H1 (cell line): ENCODE measurements around the gene NDRG4.

Experiments
- BCL11A ChIP-seq, 2 experiments: IDR thresholded peaks; one replicate each; pipeline ENCODE4 v1.6.1; 2011; ENCODE audit warnings: low read depth in 2 of 2, low read length in 2 of 2, mild to moderate bottlenecking in 2 of 2
- CHD2 ChIP-seq: IDR thresholded peaks from 2 replicates; pipeline ENCODE4 v1.6.1; 2012; ENCODE audit warnings: low read length, improper control_type of control experiment
- CREB1 ChIP-seq: IDR thresholded peaks from 2 replicates; pipeline ENCODE4 v1.6.1; 2012; ENCODE audit warnings: inconsistent platforms
- CTBP2 ChIP-seq: IDR thresholded peaks from 2 replicates; pipeline ENCODE4 v1.7.0; 2011; ENCODE audit warnings: borderline replicate concordance, mild to moderate bottlenecking, moderate library complexity, mixed read lengths, low read length; ENCODE audit not compliant: insufficient read depth, insufficient read length
- CTCF ChIP-seq, 3 experiments: IDR thresholded peaks; 1 replicate in 2 of 3; 2 replicates in 1 of 3; pipeline versions ENCODE4 v1.5.1 to v1.6.1; 2011; ENCODE audit warnings: low read length in 3 of 3, mild to moderate bottlenecking in 3 of 3, inconsistent platforms in 2 of 3, low read depth in 1 of 3, moderate library complexity in 1 of 3; ENCODE audit not compliant: insufficient read depth in 1 of 3; ENCODE audit errors: control extremely low read depth in 1 of 3
- EZH2 ChIP-seq: fragments of 200-600 bp; sonication (generic); IDR thresholded peaks from 2 replicates; pipeline ENCODE4 v1.7.1; 2012; ENCODE audit warnings: low read depth, mild to moderate bottlenecking, moderate library complexity, low read length, inconsistent platforms; ENCODE audit not compliant: severe bottlenecking
- GABPA ChIP-seq: IDR thresholded peaks from 2 replicates; pipeline ENCODE4 v1.6.1; 2011; ENCODE audit warnings: mild to moderate bottlenecking, low read length, moderate library complexity, borderline replicate concordance; ENCODE audit not compliant: insufficient read depth
- HDAC2 ChIP-seq, 2 experiments: fragments of 300-600 bp in 1 of 2; sonication (generic) in 1 of 2; IDR thresholded peaks; 2 replicates each; pipeline ENCODE4 v1.6.1; 2011 to 2012; ENCODE audit warnings: low read depth in 2 of 2, low read length in 2 of 2, mild to moderate bottlenecking in 2 of 2, moderate library complexity in 2 of 2, borderline replicate concordance in 1 of 2, inconsistent platforms in 1 of 2
- MAX ChIP-seq: IDR thresholded peaks from 2 replicates; pipeline ENCODE4 v1.6.1; 2012; ENCODE audit warnings: inconsistent platforms
- POLR2A ChIP-seq, 2 experiments: IDR thresholded peaks; 1 replicate in 1 of 2; 2 replicates in 1 of 2; pipeline ENCODE4 v1.6.1; 2011; ENCODE audit warnings: low read depth in 2 of 2, low read length in 2 of 2, mild to moderate bottlenecking in 2 of 2; ENCODE audit errors: control extremely low read depth in 1 of 2
- POLR2AphosphoS5 ChIP-seq: IDR thresholded peaks from 2 replicates; pipeline ENCODE4 v1.6.1; 2011; ENCODE audit warnings: low read depth, low read length
- SIX5 ChIP-seq: IDR thresholded peaks from 2 replicates; pipeline ENCODE4 v1.6.1; 2011; ENCODE audit warnings: mild to moderate bottlenecking, low read depth, low read length
- TAF7 ChIP-seq: optimal IDR thresholded peaks from 2 replicates; pipeline ENCODE3; 2011; ENCODE audit warnings: low read depth, mild to moderate bottlenecking, inconsistent platforms, low read length, moderate library complexity, borderline replicate concordance
- ZNF274 ChIP-seq: IDR thresholded peaks from 2 replicates; pipeline ENCODE4 v1.7.0; 2012; ENCODE audit warnings: low read length, borderline replicate concordance; ENCODE audit errors: extremely low read depth

- no peak for TF ChIP-seq CTCF (IDR thresholded peaks at IDR 0.05; ENCODE audit: control extremely low read depth in 1 of 3, insufficient read depth in 1 of 3, low read depth in 1 of 3, low read length in 3 of 3)
- no peak for TF ChIP-seq POLR2A (IDR thresholded peaks at IDR 0.05; ENCODE audit: control extremely low read depth in 1 of 2, low read depth in 2 of 2, low read length in 2 of 2)
- no peak for TF ChIP-seq POLR2AphosphoS5
- TF ChIP-seq BCL11A (IDR thresholded peaks at IDR 0.05; ENCODE audit: low read depth in 2 of 2, low read length in 2 of 2): no peak
- TF ChIP-seq HDAC2 (IDR thresholded peaks at IDR 0.05; ENCODE audit: borderline replicate concordance in 1 of 2, low read depth in 2 of 2, low read length in 2 of 2): no peak
- no peak for TF ChIP-seq CREB1
- TF ChIP-seq SIX5: no peak
- no peak for TF ChIP-seq TAF7
- no peak for TF ChIP-seq EZH2
- no peak for TF ChIP-seq MAX
- TF ChIP-seq ZNF274: no peak
- TF ChIP-seq GABPA: no peak
- no peak for TF ChIP-seq CHD2
- no peak for TF ChIP-seq CTBP2
Measured at GRCh38 chr16:58513874-58514273, 13.9 kb downstream of the NDRG4 start.
